Measurements from ENCODE around the gene TTC7B.

DNA sequence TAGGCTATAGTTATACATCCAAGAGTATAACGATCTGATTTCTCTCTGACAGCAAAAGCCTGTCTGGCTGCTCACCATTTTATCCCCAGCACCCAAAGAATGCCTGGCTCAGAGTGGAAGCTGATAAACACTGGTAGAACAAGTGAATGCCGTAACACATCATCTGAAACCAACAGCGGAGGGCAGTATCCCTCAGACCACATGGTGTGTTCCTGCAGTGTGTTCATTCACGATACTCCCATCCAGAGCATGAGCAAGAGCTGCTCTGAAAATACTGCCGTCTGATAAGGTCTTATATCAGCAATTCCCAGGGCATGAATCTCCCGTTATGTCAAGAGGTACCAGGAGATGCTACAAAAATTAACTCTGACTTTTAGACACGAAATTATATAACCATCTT lies 95.9 kb downstream of the TTC7B start:
- TF ChIP-seq, protein P1, sequence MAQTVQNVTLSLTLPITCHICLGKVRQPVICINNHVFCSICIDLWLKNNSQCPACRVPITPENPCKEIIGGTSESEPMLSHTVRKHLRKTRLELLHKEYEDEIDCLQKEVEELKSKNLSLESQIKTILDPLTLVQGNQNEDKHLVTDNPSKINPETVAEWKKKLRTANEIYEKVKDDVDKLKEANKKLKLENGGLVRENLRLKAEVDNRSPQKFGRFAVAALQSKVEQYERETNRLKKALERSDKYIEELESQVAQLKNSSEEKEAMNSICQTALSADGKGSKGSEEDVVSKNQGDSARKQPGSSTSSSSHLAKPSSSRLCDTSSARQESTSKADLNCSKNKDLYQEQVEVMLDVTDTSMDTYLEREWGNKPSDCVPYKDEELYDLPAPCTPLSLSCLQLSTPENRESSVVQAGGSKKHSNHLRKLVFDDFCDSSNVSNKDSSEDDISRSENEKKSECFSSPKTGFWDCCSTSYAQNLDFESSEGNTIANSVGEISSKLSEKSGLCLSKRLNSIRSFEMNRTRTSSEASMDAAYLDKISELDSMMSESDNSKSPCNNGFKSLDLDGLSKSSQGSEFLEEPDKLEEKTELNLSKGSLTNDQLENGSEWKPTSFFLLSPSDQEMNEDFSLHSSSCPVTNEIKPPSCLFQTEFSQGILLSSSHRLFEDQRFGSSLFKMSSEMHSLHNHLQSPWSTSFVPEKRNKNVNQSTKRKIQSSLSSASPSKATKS (CRISPR knock-in tag; IDR thresholded peaks at IDR 0.05): no peak
- TF ChIP-seq CREB1 (IDR thresholded peaks at IDR 0.05) (no peak; the same call in 1 of the 2 replicates), CREB1 (CRISPR knock-in tag; IDR thresholded peaks at IDR 0.05) (no peak), MXI1 (IDR thresholded peaks at IDR 0.05; ENCODE audit: low read depth, low read length) (no peak), EZH2 (IDR thresholded peaks at IDR 0.05; ENCODE audit: borderline replicate concordance, low read depth, low read length) (no peak), MEIS2 (IDR thresholded peaks at IDR 0.05; ENCODE audit: partially characterized antibody) (peak; percentile 29), SRSF9 (IDR thresholded peaks at IDR 0.05; ENCODE audit: borderline replicate concordance, low read depth, low read length) (no peak), ZNF785 (CRISPR knock-in tag; IDR thresholded peaks at IDR 0.05) (no peak), ZNF347 (CRISPR knock-in tag; IDR thresholded peaks at IDR 0.05; ENCODE audit: low read depth) (no peak), TAF7 (tag; IDR thresholded peaks at IDR 0.05) (no peak)
- TF ChIP-seq, protein P2, sequence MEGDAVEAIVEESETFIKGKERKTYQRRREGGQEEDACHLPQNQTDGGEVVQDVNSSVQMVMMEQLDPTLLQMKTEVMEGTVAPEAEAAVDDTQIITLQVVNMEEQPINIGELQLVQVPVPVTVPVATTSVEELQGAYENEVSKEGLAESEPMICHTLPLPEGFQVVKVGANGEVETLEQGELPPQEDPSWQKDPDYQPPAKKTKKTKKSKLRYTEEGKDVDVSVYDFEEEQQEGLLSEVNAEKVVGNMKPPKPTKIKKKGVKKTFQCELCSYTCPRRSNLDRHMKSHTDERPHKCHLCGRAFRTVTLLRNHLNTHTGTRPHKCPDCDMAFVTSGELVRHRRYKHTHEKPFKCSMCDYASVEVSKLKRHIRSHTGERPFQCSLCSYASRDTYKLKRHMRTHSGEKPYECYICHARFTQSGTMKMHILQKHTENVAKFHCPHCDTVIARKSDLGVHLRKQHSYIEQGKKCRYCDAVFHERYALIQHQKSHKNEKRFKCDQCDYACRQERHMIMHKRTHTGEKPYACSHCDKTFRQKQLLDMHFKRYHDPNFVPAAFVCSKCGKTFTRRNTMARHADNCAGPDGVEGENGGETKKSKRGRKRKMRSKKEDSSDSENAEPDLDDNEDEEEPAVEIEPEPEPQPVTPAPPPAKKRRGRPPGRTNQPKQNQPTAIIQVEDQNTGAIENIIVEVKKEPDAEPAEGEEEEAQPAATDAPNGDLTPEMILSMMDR (IDR thresholded peaks at IDR 0.05 in 2 of 3, conservative IDR thresholded peaks at IDR 0.05 in 1 of 3; ENCODE audit: insufficient read depth in 2 of 3, low read depth in 1 of 3, low read length in 3 of 3): peak in 1 of 3 experiments; percentile 15; a peak in 2 of 6 replicates
- TF ChIP-seq, protein P3, sequence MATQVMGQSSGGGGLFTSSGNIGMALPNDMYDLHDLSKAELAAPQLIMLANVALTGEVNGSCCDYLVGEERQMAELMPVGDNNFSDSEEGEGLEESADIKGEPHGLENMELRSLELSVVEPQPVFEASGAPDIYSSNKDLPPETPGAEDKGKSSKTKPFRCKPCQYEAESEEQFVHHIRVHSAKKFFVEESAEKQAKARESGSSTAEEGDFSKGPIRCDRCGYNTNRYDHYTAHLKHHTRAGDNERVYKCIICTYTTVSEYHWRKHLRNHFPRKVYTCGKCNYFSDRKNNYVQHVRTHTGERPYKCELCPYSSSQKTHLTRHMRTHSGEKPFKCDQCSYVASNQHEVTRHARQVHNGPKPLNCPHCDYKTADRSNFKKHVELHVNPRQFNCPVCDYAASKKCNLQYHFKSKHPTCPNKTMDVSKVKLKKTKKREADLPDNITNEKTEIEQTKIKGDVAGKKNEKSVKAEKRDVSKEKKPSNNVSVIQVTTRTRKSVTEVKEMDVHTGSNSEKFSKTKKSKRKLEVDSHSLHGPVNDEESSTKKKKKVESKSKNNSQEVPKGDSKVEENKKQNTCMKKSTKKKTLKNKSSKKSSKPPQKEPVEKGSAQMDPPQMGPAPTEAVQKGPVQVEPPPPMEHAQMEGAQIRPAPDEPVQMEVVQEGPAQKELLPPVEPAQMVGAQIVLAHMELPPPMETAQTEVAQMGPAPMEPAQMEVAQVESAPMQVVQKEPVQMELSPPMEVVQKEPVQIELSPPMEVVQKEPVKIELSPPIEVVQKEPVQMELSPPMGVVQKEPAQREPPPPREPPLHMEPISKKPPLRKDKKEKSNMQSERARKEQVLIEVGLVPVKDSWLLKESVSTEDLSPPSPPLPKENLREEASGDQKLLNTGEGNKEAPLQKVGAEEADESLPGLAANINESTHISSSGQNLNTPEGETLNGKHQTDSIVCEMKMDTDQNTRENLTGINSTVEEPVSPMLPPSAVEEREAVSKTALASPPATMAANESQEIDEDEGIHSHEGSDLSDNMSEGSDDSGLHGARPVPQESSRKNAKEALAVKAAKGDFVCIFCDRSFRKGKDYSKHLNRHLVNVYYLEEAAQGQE (IDR thresholded peaks at IDR 0.05; ENCODE audit: borderline replicate concordance): no peak
- TF ChIP-seq, protein P3 (CRISPR knock-in tag; IDR thresholded peaks at IDR 0.05; ENCODE audit: low read depth): no peak
- TF ChIP-seq, protein P4, sequence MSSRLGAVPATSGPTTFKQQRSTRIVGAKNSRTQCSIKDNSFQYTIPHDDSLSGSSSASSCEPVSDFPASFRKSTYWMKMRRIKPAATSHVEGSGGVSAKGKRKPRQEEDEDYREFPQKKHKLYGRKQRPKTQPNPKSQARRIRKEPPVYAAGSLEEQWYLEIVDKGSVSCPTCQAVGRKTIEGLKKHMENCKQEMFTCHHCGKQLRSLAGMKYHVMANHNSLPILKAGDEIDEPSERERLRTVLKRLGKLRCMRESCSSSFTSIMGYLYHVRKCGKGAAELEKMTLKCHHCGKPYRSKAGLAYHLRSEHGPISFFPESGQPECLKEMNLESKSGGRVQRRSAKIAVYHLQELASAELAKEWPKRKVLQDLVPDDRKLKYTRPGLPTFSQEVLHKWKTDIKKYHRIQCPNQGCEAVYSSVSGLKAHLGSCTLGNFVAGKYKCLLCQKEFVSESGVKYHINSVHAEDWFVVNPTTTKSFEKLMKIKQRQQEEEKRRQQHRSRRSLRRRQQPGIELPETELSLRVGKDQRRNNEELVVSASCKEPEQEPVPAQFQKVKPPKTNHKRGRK (tag; IDR thresholded peaks at IDR 0.05): no peak

Measured in K562 (cell line).